Cortex of kidney (tissue), 1 donor: ENCODE measurements around the gene BMAL1.

Experiments
- DNase-seq: peaks from one replicate; lab custom pipeline; 2025; lab: John Stamatoyannopoulos, UW

Gene BMAL1

GRCh38 chr11:13261591-13262061 lies 16.0 kb upstream of the BMAL1 start:
- no peak for DNase-seq

GRCh38 chr11:13262096-13262495 lies 15.5 kb upstream of the BMAL1 start:
- DNase-seq: no peak

GRCh38 chr11:13268791-13269190 lies 8.8 kb upstream of the BMAL1 start:
- no peak for DNase-seq

GRCh38 chr11:13269775-13270174 lies 7.8 kb upstream of the BMAL1 start:
- no peak for DNase-seq

DNA sequence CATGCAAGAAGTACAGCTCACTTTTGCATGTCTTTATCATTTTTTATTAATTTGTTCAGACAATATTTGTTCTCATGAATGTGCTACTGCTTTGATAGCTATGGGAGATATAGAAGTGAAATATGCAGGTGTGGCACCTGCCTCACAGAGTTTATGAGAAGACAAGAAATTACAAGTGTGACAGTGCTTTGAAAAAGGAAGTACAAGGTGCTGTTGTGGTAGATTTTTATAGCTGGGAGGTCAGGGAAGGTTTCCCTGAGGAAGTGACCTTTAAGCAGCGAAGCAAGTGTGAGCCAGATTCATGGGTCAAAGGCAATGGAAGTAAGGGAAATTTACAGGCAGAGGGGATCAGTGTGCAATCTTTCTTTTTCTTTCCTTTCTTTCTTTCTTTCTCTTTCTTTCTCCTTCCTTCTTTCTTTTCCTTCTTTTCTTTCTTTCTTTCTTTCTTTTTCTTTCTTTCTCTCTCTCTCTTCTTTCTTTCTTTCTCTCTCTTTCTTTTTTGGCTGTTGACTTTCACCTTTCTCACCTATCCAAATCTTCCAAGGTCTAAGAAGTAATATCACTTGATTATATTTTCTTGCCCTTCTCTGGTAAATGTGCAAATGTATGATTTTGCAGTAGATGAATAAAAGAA lies 6.4 kb upstream of the BMAL1 start:
- DNase-seq: no peak

DNA sequence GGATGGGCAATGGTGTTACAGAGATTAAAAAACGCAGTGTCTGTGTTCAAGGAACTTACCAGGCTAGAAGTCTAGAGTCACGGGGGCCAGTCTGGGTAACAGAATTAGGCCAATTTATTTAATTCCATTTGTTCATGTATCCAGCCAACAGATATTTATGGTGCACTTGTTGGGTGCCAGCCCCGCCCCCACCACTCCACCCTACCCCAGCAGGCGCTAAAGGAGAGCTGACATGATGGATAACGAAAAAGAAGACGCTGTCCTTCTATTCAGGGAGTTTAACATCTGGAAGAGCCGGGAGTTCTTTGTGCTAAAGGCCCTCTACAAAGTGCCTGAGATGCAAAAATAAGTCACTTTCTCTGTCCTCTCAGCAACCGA lies 1.1 kb upstream of the BMAL1 start:
- no peak for DNase-seq

- peak; percentile 96 for DNase-seq
Observed at GRCh38 chr11:13276832-13277767, 490 bp upstream of the BMAL1 start.

DNA sequence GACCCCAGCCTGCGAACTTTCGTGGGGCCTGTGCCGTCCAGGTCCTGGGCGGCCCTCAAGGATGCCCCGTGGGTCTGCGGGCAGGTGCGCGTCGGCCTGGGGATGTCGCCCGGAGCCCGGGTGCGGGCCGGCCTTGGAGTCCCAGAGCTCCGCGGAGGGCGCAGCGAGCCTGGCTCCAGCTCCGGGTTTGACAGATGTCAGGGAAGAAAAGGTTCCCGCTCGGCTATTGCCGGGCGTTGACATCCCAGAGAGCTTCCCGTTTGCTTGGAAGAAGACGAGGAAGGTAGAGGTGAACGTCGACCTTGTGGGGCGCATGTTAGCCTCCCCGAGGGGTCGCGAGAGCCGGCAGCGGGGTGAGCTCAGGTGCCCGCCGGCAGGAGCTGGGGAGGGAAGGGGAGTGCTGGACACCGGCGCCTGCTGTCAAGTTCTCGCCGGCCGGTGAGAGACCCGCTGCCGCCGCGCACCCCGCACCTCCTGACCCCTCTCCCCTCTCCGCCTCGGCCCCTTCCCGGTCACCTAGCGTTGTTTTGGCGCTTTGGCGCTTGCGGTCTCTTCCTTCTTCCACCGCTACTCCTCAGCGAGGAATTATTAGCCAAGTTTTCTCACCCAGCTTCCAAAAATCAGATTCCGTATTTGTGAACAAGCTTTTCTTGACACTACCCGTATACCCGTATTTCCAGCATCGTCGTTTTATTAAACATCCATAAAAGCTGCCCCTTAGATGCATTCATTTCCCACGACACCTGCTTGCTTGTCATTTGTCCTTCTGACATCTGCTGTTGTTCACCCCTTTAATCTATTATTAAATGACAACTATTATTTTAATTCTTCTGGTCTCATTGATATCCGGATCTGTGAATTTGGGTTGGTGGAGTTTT lies 1.3 kb downstream of the BMAL1 start:
- DNase-seq: no peak

DNA sequence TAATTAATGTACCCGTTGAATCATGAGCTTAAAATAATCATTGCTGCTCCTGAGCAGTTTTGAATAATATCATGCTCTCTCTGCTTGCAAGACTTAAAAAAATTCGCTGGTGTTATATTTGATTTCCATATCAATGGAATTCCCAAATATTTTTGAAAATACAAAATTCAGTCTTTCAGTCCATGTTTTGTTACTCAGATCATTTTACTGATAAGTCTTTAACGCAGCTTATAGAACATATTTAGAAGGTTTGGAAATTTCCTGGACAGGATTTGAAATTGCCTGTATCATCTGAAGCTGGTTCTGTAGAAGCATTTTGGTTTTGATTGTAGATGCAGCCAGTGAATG lies 1.9 kb downstream of the BMAL1 start:
- no peak for DNase-seq

DNA sequence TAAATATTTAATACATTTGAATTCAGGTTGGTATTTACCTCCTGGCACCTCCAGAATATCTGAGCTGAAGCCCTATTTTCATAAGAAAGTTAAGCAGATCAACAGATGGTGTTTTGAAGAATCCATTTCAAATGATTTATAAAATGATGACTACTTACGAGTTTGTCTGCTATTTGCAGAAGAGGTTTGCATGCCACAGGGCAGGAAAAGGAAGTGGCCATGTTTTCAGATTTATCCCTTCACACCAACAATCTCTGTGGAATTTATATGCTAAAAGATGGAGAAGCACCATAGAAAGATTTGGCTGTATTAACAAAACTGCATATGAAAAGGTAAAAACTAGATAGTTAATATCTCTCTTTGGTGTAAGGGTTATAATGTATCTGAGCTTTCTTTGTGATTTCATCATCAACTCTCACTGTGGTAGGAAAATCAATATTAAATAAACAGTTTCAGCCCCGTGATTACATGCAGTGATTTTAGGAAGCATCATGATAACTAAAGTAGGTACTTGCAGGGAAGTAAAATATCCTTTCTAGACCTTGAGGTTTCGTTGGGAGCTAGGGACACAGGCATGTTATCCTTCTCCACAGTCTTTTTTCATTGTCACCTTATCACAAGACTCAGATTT lies 2.6 kb downstream of the BMAL1 start:
- no peak for DNase-seq

DNA sequence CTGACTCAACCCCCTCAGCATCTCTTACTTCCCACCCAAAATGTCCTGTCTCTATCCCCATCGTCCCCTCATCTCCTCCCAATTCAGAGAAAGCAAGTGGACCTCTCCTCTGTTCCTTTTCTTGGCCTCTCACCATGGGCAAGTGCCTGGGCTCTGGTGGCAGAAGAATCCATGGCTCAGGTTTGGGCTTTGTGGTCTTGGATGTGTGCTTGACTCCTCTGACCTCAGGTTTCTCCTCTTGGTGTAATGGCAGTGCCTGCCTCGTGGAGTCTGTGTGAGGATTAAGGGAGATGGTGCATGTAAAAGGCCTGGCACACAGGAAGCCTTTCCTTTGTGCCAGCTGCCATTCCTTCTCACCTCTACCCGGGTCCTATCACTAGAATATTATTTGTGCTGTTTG lies 3.2 kb downstream of the BMAL1 start:
- DNase-seq: no peak

- DNase-seq: no peak
Observed at GRCh38 chr11:13283636-13284035, 6.0 kb downstream of the BMAL1 start.

- DNase-seq: no peak
Observed at GRCh38 chr11:13284776-13285588, 7.4 kb downstream of the BMAL1 start.

DNA sequence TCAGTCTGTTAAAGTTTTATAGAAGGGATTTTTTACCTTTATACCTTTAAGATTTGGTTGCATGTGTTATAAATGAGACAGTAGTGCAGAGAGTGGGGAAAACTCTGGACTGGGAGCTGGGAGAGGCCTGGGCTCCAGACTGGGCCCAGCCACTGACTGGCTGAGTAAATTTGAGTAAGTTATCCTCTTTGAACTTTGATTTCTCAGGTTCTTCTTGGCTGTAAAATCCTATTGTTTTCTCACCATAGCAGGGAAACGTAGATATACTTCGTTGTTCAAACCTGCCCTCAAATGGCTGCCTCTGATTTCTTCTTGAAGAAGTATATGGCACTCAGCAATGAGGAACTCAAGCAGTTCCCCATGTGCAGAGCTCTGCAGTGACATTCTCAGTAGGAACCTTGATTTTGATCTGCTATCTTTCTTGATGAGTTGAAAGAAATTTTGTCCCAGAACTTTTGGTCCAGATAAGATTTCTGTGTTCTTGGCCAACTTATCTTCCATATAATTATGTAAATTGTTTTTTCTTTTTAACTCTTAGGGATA lies 8.8 kb downstream of the BMAL1 start:
- DNase-seq: no peak

DNA sequence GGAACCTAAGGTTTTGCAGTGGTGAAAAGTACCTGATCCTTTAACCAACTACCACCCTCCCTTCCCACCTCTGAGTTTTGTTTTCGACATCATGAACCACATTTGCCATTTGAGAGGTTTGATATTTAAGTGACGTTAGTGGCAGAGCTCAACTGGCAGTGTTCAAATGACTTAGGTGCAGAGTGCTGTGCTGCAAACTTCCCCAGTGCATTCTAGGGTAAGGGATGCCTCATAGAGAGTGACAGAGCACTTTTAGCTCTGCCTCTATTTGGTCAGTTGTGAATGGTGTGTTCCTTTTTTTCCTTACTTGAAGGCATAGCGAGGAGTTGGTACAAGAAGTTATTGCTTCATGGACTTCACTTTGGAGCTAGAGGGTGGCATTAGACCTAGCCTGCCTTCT lies 9.4 kb downstream of the BMAL1 start:
- no peak for DNase-seq

- no peak for DNase-seq
Observed at GRCh38 chr11:13287681-13288080, 10.1 kb downstream of the BMAL1 start.

DNA sequence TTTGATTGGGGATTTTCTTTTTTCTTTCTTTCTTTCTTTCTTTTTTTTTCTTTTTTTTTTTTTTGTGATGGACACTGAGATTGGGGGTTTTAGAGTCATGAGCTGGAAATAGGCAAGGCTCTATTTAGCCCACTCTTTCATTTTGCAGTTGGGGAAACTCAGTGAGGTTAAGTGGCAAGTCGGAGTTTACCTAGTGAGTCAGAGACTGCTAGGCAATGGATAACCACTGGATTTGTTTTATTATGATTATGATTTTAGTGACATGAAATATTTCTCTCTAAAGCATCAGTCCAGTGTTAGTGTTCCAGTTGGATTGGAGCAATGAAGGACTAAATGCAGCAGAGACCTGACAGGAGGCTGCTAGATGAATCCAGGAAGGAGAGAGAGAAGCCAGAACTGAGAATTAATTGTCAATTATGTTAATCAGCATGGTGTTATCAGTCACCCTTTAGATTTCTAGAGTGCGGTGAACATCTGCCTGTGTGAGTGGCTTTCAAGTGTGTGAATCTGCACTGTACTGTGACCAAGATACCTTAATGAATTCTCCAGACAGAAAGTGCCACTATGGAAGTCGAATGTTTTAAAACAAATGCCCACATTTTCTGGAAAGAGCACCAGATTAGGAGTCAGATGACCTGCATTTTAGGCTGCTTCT lies 10.9 kb downstream of the BMAL1 start:
- no peak for DNase-seq

DNA sequence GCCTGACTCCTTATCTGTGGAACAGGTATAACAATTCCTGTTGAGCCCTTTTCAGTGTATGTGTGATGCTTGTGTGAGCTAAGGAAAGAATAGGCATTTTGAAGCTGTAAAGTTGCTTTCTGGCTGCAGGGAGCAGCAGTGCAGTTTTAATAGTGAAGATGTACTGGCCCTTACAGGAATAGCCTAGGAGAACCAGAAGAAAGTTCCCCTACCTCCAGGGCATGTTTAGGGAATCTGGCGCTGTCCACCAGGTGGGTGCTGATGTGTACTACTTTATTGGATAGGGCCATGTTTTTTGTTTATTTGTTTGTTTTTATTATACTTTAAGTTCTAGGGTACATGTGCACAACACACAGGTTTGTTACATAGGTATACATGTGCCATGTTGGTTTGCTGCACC lies 11.5 kb downstream of the BMAL1 start:
- DNase-seq: no peak

- no peak for DNase-seq
Observed at GRCh38 chr11:13290221-13290980, 12.8 kb downstream of the BMAL1 start.

GRCh38 chr11:13291361-13291760 lies 13.8 kb downstream of the BMAL1 start:
- DNase-seq: no peak
